GM12878 (cell line): ENCODE measurements around the gene KANTR.

Experiments
- NRF1 ChIP-seq: conservative IDR thresholded peaks from 2 replicates; pipeline ENCODE4 v1.6.1; 2011; ENCODE audit warnings: mild to moderate bottlenecking, low read depth, low read length, improper control_type of control experiment
- RFX5 ChIP-seq: IDR thresholded peaks from 2 replicates; pipeline ENCODE4 v1.6.1; 2011; ENCODE audit warnings: low read depth, low read length, improper control_type of control experiment

- TF ChIP-seq NRF1: no peak
- TF ChIP-seq RFX5: no peak
Measured at GRCh38 chrX:53163436-53163835, 69.5 kb downstream of the KANTR start.
